WTC11 (cell line): ENCODE measurements around the gene ZNF514. TPM values are rescaled to one million over a fixed set of nuclear protein-coding genes. Genes with fewer than 3 reads are reported as not detected.

ENCODE experiments used
- CREM ChIP-seq: sonication (generic); formaldehyde crosslinking; IDR thresholded peaks from 2 replicates; pipeline ENCODE4 v1.8.1; 2022; ENCODE audit warnings: mild to moderate bottlenecking, missing genetic modification reagents, moderate library complexity
- ETV6 ChIP-seq: sonication (generic); formaldehyde crosslinking; IDR thresholded peaks from 2 replicates; pipeline ENCODE4 v1.8.1; 2022; ENCODE audit warnings: mild to moderate bottlenecking, missing genetic modification reagents
- FOXK1 ChIP-seq: sonication (generic); formaldehyde crosslinking; IDR thresholded peaks from 2 replicates; pipeline ENCODE4 v1.8.0; 2022; ENCODE audit warnings: mild to moderate bottlenecking, moderate library complexity, missing genetic modification reagents
- FOXP1 ChIP-seq: sonication (generic); formaldehyde crosslinking; IDR thresholded peaks from 2 replicates; pipeline ENCODE4 v1.8.0; 2022; ENCODE audit warnings: missing genetic modification reagents, mild to moderate bottlenecking, moderate library complexity, borderline replicate concordance
- GRHL2 ChIP-seq: fragments of 250-450 bp; sonication (Bioruptor Pico); IDR thresholded peaks from 2 replicates; pipeline ENCODE4 v1.8.0; 2022; ENCODE audit warnings: mild to moderate bottlenecking, moderate library complexity; ENCODE audit not compliant: insufficient replicate concordance, severe bottlenecking
- JUN ChIP-seq: sonication (generic); formaldehyde crosslinking; IDR thresholded peaks from 2 replicates; pipeline ENCODE4 v1.8.0; 2023; ENCODE audit warnings: mild to moderate bottlenecking, missing genetic modification reagents
- KAT7 ChIP-seq: sonication (generic); formaldehyde crosslinking; IDR thresholded peaks from 2 replicates; pipeline ENCODE4 v1.8.1; 2023; ENCODE audit warnings: missing genetic modification reagents, mild to moderate bottlenecking, borderline replicate concordance
- NFYB ChIP-seq: sonication (generic); formaldehyde crosslinking; conservative IDR thresholded peaks from 2 replicates; pipeline ENCODE4 v1.8.0; 2022; ENCODE audit warnings: low read depth, missing genetic modification reagents
- NR1H2 ChIP-seq: sonication (generic); formaldehyde crosslinking; IDR thresholded peaks from 2 replicates; pipeline ENCODE4 v1.9.0; 2021; ENCODE audit warnings: mild to moderate bottlenecking, moderate library complexity, missing genetic modification reagents
- OVOL2 ChIP-seq: fragments of 250-450 bp; sonication (Bioruptor Pico); IDR thresholded peaks from 2 replicates; pipeline ENCODE4 v1.9.0; 2021; ENCODE audit warnings: mild to moderate bottlenecking, borderline replicate concordance
- SMAD3 ChIP-seq: sonication (generic); formaldehyde crosslinking; IDR thresholded peaks from 2 replicates; pipeline ENCODE4 v1.8.0; 2022; ENCODE audit warnings: missing genetic modification reagents, mild to moderate bottlenecking, borderline replicate concordance
- SMAD4 ChIP-seq: sonication (generic); formaldehyde crosslinking; IDR thresholded peaks from 2 replicates; pipeline ENCODE4 v1.8.0; 2022; ENCODE audit warnings: mild to moderate bottlenecking, missing genetic modification reagents
- SP1 ChIP-seq: sonication (generic); formaldehyde crosslinking; conservative IDR thresholded peaks from 2 replicates; pipeline ENCODE4 v1.8.1; 2022; ENCODE audit warnings: missing genetic modification reagents
- TCF7 ChIP-seq: sonication (generic); formaldehyde crosslinking; IDR thresholded peaks from 2 replicates; pipeline ENCODE4 v1.8.0; 2022; ENCODE audit warnings: mild to moderate bottlenecking, low read depth, missing genetic modification reagents, moderate library complexity
- ZNF416 ChIP-seq: fragments of 250-450 bp; sonication (Bioruptor Pico); IDR thresholded peaks from 2 replicates; pipeline ENCODE4 v1.9.0; 2021; ENCODE audit warnings: mild to moderate bottlenecking, inconsistent platforms
- total RNA-seq: library from RNA; stranded (reverse); gene quantifications from 3 replicates; pipeline ENCODE4 v1.2.3, GENCODE V29; 2021
- TF ChIP-seq, protein P1 (sequence below): sonication (generic); formaldehyde crosslinking; IDR thresholded peaks from 2 replicates; pipeline ENCODE4 v1.8.0; 2022; ENCODE audit warnings: missing genetic modification reagents
- TF ChIP-seq, protein P2 (sequence below): sonication (generic); formaldehyde crosslinking; IDR thresholded peaks from 2 replicates; pipeline ENCODE4 v1.8.1; 2022; ENCODE audit warnings: mild to moderate bottlenecking, moderate library complexity, missing genetic modification reagents
- TF ChIP-seq, protein P3 (sequence below): fragments of 250-450 bp; sonication (Bioruptor Pico); IDR thresholded peaks from 2 replicates; pipeline ENCODE4 v1.9.0; 2021; ENCODE audit warnings: mild to moderate bottlenecking
- TF ChIP-seq, protein P4 (sequence below): sonication (generic); formaldehyde crosslinking; IDR thresholded peaks from 2 replicates; pipeline ENCODE4 v1.8.0; 2023; ENCODE audit warnings: missing genetic modification reagents, mild to moderate bottlenecking, borderline replicate concordance
- TF ChIP-seq, protein P5 (sequence below): fragments of 250-450 bp; sonication (Bioruptor Pico); IDR thresholded peaks from 2 replicates; pipeline ENCODE4 v1.9.0; 2021; ENCODE audit warnings: mild to moderate bottlenecking, borderline replicate concordance

ZNF514 gene
- total RNA-seq, 1 experiment from 2014 or later: 19.3 TPM

DNA sequence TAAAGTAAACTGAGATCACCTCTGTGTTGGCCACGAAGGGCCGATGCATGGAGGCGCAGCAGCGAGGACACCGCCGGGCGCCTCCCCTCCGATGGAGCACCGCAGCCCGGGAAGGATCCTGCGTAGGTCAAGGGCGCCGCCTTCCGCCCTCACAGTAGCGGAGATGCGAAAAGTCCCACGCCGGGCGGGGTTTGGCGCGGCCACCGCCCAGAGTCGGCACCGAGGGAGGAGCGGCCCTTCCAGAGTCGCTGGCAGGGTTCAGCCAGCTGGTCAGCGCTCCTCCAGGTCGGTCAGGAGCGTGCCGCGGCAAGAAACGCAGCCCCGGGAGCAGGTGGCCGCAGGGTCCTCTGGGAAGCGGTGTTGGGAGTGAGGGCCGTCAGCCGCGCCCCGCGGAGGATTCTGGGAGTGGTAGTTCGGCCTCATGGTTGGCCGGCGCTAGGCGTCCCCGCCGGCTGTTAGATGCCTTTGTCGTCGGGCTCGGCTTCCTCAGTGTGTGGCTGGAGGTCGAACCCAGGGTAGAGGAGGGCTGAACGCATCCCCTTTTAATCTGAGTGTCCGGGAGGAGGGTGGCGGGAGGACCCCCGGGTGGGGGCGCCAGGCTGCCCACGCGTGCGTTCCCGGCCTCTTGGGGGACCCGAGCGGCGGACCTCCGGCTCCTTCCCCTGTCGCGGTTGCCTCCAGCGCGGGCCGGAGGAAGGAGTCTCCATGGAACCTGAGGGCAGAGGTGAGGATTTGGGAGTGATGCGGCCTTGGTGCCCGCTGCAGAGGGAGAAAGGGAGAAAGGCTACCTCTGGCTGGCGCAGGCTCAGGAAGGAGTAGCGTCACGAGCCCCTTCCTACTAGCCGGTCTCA, 47.7 kb upstream of the ZNF514 start, which contains the start of gene ZNF892 (continued):
- TF ChIP-seq, protein P1, sequence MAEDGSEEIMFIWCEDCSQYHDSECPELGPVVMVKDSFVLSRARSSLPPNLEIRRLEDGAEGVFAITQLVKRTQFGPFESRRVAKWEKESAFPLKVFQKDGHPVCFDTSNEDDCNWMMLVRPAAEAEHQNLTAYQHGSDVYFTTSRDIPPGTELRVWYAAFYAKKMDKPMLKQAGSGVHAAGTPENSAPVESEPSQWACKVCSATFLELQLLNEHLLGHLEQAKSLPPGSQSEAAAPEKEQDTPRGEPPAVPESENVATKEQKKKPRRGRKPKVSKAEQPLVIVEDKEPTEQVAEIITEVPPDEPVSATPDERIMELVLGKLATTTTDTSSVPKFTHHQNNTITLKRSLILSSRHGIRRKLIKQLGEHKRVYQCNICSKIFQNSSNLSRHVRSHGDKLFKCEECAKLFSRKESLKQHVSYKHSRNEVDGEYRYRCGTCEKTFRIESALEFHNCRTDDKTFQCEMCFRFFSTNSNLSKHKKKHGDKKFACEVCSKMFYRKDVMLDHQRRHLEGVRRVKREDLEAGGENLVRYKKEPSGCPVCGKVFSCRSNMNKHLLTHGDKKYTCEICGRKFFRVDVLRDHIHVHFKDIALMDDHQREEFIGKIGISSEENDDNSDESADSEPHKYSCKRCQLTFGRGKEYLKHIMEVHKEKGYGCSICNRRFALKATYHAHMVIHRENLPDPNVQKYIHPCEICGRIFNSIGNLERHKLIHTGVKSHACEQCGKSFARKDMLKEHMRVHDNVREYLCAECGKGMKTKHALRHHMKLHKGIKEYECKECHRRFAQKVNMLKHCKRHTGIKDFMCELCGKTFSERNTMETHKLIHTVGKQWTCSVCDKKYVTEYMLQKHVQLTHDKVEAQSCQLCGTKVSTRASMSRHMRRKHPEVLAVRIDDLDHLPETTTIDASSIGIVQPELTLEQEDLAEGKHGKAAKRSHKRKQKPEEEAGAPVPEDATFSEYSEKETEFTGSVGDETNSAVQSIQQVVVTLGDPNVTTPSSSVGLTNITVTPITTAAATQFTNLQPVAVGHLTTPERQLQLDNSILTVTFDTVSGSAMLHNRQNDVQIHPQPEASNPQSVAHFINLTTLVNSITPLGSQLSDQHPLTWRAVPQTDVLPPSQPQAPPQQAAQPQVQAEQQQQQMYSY (CRISPR knock-in tag): peak; percentile 32; the same call in 1 of the 2 replicates
- TF ChIP-seq ETV6 (CRISPR knock-in tag) (0 out of 2 replicates have a peak, but pooled peaks have one; percentile 53), NFYB (CRISPR knock-in tag) (no peak), SMAD4 (CRISPR knock-in tag) (0 out of 2 replicates have a peak, but pooled peaks have one; percentile 57), SP1 (CRISPR knock-in tag) (no peak), GRHL2 (CRISPR knock-in tag) (no peak), NR1H2 (CRISPR knock-in tag) (no peak), FOXK1 (peak; percentile 84; the same call in 1 of the 2 replicates), CREM (CRISPR knock-in tag) (peak; percentile 43; the same call in 1 of the 2 replicates), FOXP1 (CRISPR knock-in tag) (peak; percentile 31; the same call in 1 of the 2 replicates), JUN (CRISPR knock-in tag) (0 out of 2 replicates have a peak, but pooled peaks have one; percentile 24), KAT7 (CRISPR knock-in tag) (no peak), SMAD3 (CRISPR knock-in tag) (no peak), ZNF416 (no peak), OVOL2 (CRISPR knock-in tag) (no peak), TCF7 (CRISPR knock-in tag) (no peak)
- TF ChIP-seq, protein P2, sequence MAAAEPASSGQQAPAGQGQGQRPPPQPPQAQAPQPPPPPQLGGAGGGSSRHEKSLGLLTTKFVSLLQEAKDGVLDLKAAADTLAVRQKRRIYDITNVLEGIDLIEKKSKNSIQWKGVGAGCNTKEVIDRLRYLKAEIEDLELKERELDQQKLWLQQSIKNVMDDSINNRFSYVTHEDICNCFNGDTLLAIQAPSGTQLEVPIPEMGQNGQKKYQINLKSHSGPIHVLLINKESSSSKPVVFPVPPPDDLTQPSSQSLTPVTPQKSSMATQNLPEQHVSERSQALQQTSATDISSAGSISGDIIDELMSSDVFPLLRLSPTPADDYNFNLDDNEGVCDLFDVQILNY (CRISPR knock-in tag): 0 out of 2 replicates have a peak, but pooled peaks have one; percentile 8
- TF ChIP-seq, protein P3, sequence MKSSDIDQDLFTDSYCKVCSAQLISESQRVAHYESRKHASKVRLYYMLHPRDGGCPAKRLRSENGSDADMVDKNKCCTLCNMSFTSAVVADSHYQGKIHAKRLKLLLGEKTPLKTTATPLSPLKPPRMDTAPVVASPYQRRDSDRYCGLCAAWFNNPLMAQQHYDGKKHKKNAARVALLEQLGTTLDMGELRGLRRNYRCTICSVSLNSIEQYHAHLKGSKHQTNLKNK (CRISPR knock-in tag): no peak
- TF ChIP-seq, protein P4, sequence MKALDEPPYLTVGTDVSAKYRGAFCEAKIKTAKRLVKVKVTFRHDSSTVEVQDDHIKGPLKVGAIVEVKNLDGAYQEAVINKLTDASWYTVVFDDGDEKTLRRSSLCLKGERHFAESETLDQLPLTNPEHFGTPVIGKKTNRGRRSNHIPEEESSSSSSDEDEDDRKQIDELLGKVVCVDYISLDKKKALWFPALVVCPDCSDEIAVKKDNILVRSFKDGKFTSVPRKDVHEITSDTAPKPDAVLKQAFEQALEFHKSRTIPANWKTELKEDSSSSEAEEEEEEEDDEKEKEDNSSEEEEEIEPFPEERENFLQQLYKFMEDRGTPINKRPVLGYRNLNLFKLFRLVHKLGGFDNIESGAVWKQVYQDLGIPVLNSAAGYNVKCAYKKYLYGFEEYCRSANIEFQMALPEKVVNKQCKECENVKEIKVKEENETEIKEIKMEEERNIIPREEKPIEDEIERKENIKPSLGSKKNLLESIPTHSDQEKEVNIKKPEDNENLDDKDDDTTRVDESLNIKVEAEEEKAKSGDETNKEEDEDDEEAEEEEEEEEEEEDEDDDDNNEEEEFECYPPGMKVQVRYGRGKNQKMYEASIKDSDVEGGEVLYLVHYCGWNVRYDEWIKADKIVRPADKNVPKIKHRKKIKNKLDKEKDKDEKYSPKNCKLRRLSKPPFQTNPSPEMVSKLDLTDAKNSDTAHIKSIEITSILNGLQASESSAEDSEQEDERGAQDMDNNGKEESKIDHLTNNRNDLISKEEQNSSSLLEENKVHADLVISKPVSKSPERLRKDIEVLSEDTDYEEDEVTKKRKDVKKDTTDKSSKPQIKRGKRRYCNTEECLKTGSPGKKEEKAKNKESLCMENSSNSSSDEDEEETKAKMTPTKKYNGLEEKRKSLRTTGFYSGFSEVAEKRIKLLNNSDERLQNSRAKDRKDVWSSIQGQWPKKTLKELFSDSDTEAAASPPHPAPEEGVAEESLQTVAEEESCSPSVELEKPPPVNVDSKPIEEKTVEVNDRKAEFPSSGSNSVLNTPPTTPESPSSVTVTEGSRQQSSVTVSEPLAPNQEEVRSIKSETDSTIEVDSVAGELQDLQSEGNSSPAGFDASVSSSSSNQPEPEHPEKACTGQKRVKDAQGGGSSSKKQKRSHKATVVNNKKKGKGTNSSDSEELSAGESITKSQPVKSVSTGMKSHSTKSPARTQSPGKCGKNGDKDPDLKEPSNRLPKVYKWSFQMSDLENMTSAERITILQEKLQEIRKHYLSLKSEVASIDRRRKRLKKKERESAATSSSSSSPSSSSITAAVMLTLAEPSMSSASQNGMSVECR (CRISPR knock-in tag): no peak; the same call in 1 of the 2 replicates
- TF ChIP-seq, protein P5, sequence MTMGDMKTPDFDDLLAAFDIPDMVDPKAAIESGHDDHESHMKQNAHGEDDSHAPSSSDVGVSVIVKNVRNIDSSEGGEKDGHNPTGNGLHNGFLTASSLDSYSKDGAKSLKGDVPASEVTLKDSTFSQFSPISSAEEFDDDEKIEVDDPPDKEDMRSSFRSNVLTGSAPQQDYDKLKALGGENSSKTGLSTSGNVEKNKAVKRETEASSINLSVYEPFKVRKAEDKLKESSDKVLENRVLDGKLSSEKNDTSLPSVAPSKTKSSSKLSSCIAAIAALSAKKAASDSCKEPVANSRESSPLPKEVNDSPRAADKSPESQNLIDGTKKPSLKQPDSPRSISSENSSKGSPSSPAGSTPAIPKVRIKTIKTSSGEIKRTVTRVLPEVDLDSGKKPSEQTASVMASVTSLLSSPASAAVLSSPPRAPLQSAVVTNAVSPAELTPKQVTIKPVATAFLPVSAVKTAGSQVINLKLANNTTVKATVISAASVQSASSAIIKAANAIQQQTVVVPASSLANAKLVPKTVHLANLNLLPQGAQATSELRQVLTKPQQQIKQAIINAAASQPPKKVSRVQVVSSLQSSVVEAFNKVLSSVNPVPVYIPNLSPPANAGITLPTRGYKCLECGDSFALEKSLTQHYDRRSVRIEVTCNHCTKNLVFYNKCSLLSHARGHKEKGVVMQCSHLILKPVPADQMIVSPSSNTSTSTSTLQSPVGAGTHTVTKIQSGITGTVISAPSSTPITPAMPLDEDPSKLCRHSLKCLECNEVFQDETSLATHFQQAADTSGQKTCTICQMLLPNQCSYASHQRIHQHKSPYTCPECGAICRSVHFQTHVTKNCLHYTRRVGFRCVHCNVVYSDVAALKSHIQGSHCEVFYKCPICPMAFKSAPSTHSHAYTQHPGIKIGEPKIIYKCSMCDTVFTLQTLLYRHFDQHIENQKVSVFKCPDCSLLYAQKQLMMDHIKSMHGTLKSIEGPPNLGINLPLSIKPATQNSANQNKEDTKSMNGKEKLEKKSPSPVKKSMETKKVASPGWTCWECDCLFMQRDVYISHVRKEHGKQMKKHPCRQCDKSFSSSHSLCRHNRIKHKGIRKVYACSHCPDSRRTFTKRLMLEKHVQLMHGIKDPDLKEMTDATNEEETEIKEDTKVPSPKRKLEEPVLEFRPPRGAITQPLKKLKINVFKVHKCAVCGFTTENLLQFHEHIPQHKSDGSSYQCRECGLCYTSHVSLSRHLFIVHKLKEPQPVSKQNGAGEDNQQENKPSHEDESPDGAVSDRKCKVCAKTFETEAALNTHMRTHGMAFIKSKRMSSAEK: no peak
